ENCODE data around the gene PRKCG.
"Not testable (repeated sequence)": the region's sequence is repeated elsewhere in the genome, so short reads cannot be mapped to it uniquely, and the experiment has no call there.

Gene PRKCG

GRCh38 chr19:53945998-53946397 lies 64.0 kb downstream of the PRKCG start:
- no peak for DNase-seq

DNA sequence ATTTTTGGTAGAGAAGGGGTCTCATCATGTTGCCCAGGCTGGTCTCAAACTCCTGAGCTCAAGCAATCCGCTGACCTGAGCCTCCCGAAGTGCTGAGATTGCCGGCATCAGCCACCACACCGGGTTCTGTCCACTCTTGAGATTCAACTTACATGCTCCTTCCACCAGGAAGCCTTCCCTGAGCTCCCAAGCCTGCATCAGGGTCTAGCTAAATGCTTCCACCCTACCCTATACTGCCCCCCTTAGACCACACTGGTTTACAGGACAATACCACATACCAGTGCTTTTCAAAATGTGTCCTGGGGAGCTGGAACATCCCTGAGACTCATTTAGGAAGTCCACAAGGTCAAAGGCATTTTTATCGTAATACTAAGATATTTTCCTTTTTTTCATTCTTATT lies 65.6 kb downstream of the PRKCG start:
- no peak for DNase-seq

- not testable (repeated sequence) for DNase-seq
Measured at GRCh38 chr19:53948611-53949010, 66.6 kb downstream of the PRKCG start.

GRCh38 chr19:53951436-53951835 lies 69.4 kb downstream of the PRKCG start:
- DNase-seq: no peak

DNA sequence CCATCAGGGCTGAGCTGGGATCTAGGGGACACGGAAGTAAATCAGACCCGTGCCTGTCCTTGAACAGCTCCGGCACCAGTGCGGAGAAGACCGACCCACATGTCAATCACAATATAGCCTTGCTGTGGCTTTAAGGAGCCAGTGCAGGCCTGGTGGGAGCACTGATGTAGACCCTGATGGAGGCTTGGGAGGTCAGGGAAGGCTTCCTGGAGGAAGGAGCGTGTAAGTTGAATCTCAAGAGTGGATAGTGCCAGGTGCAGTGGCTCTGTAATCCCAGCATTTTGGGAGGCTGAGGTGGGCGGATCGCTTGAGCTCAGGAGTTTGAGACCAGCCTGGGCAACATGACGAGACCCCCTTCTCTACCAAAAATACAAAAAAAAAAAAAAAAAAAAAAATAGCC lies 70.0 kb downstream of the PRKCG start:
- DNase-seq: no peak

DNA sequence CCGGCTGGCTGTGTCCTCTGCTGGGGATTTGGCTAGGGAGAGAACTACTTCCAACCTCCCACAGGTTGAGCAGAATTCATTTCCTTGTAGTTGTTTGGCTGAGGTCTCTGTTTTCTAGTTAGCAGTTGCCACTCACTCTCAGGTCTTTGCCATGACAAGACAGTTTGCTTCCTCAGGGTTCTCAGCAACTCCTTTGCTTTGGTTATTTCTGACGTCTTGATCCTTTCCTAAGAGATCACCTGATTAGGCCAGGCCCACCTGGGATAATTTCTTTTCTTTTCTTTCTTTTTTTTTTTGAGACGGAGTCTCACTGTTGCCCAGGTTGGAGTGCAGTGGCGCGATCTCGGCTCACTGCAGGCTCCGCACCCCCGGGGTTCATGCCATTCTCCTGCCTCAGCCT lies 71.4 kb downstream of the PRKCG start:
- no peak for DNase-seq

Data from stimulated activated CD4-positive, alpha-beta T cell treated with anti-CD3 and anti-CD28 coated beads, Interleukin-12 subunit alpha, Interleukin-12 subunit beta, amount 100 ng/mL, for 4 hours (primary cell).